ENCODE results near the gene UBE2D4. TPM values are rescaled to one million over a fixed set of nuclear protein-coding genes. Genes with fewer than 3 reads are reported as not detected.
"Not testable (repeated sequence)": the region's sequence is repeated elsewhere in the genome, so short reads cannot be mapped to it uniquely, and the experiment has no call there.

Gene UBE2D4
- total RNA-seq, 1 donor from 2014 or later, result 13.9 TPM

DNA sequence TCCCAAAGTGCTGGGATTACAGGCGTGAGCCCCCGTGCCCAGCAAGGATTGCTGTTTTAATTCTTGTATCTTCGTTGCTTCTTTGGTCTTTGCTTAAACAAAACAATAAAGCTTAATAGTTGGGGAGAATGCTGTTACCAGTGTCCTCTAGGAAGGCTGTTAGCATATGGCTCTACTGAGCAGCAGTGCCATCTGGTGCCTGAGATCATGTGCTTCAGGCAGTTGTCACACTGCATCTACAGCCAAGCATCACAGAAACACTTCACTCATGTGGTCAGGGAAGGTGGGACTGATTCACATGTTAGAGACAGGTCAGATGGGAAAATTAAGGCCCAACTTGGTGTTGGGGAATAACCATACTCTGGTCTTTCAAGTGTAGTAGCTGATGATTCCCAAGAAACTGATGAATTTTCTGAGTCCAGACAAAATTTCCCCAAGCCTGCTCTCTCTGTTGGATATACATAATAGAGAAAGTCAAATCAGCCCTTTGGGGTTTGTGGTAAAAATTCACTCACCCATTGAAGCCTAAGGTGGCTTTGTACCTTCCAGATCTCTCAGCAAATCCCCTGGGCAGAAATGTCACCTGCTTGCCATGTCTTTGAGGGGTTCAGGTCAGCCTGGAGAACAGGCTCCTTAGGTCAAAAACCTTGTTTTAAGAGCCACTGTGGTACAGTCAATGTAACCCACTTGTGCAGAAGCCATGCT is 28.4 kb downstream of the UBE2D4 start:
- Mint-ChIP-seq H3K4me1 (ENCODE audit: low read depth, unreplicated experiment) (peaks cover 5% of the 10 kb centered on the region), H3K27me3 (ENCODE audit: low read depth, unreplicated experiment) (no peaks in the 10 kb centered on the region), H3K36me3 (ENCODE audit: low read depth, unreplicated experiment) (peaks cover 14% of the 10 kb centered on the region), H3K9me3 (ENCODE audit: unreplicated experiment) (peaks cover 2% of the 10 kb centered on the region), H3K27ac (ENCODE audit: unreplicated experiment) (no peak overlapping the region), H3K4me3 (ENCODE audit: unreplicated experiment) (no peak overlapping the region)
- FAIRE-seq, result peak; percentile 73
- Histone ChIP-seq H3K4me2 (ENCODE audit: low read length) (no peak overlapping the region), H3K27me3 (ENCODE audit: insufficient read depth, low read length) (no peaks in the 10 kb centered on the region), H3K9me3 (ENCODE audit: insufficient read depth, low read depth, low read length) (no peaks in the 10 kb centered on the region), H3K27ac (ENCODE audit: low read depth, low read length) (no peak overlapping the region), H3K36me3 (ENCODE audit: insufficient read depth, low read length) (no peaks in the 10 kb centered on the region), H2AFZ (ENCODE audit: low read depth, low read length) (no peak overlapping the region), H3K4me3 (ENCODE audit: insufficient read depth, low read depth, low read length) (no peak overlapping the region), H4K20me1 (ENCODE audit: insufficient read depth, low read length) (no peaks in the 10 kb centered on the region), H3K4me1 (ENCODE audit: insufficient read depth, low read length) (no peaks in the 10 kb centered on the region), H3K9ac (ENCODE audit: low read length) (no peak overlapping the region), H3K79me2 (ENCODE audit: insufficient read depth, low read length) (no peaks in the 10 kb centered on the region)
- peak; percentile 44 for DNase-seq (ENCODE audit: low read depth)
- TF ChIP-seq EZH2 (IDR thresholded peaks at IDR 0.05; ENCODE audit: insufficient read depth, low read length) (no peak), CTCF (IDR thresholded peaks at IDR 0.05; ENCODE audit: insufficient read depth, low read depth, low read length) (peak; percentile 68)

- no peak overlapping the region for H3K4me2 ChIP-seq (ENCODE audit: low read length)
- no peaks in the 10 kb centered on the region for H3K27me3 Mint-ChIP-seq (ENCODE audit: low read depth, unreplicated experiment)
- H3K9me3 ChIP-seq (ENCODE audit: insufficient read depth, low read depth, low read length), result no peaks in the 10 kb centered on the region
- no peaks in the 10 kb centered on the region for H3K36me3 ChIP-seq (ENCODE audit: insufficient read depth, low read length)
- DNase-seq (ENCODE audit: low read depth) (no peak), FAIRE-seq (no peak)
- no peak for TF ChIP-seq CTCF (IDR thresholded peaks at IDR 0.05; ENCODE audit: insufficient read depth, low read depth, low read length)
- TF ChIP-seq EZH2 (IDR thresholded peaks at IDR 0.05; ENCODE audit: insufficient read depth, low read length), result no peak
- no peak overlapping the region for H3K9ac ChIP-seq (ENCODE audit: low read length)
- no peak overlapping the region for H3K4me3 Mint-ChIP-seq (ENCODE audit: unreplicated experiment)
- H3K27me3 ChIP-seq (ENCODE audit: insufficient read depth, low read length), result no peaks in the 10 kb centered on the region
- no peaks in the 10 kb centered on the region for H4K20me1 ChIP-seq (ENCODE audit: insufficient read depth, low read length)
- no peaks in the 10 kb centered on the region for H3K4me1 ChIP-seq (ENCODE audit: insufficient read depth, low read length)
- no peak overlapping the region for H3K4me3 ChIP-seq (ENCODE audit: insufficient read depth, low read depth, low read length)
- no peaks in the 10 kb centered on the region for H3K79me2 ChIP-seq (ENCODE audit: insufficient read depth, low read length)
- H3K27ac Mint-ChIP-seq (ENCODE audit: unreplicated experiment), result no peak overlapping the region
- H3K9me3 Mint-ChIP-seq (ENCODE audit: unreplicated experiment), result peaks cover 5% of the 10 kb centered on the region
- H2AFZ ChIP-seq (ENCODE audit: low read depth, low read length), result no peak overlapping the region
- peaks cover 19% of the 10 kb centered on the region for H3K36me3 Mint-ChIP-seq (ENCODE audit: low read depth, unreplicated experiment)
- peaks cover 4% of the 10 kb centered on the region for H3K4me1 Mint-ChIP-seq (ENCODE audit: low read depth, unreplicated experiment)
- no peak overlapping the region for H3K27ac ChIP-seq (ENCODE audit: low read depth, low read length)
Measured at GRCh38 chr7:43956027-43956426, 29.8 kb downstream of the UBE2D4 start.

DNA sequence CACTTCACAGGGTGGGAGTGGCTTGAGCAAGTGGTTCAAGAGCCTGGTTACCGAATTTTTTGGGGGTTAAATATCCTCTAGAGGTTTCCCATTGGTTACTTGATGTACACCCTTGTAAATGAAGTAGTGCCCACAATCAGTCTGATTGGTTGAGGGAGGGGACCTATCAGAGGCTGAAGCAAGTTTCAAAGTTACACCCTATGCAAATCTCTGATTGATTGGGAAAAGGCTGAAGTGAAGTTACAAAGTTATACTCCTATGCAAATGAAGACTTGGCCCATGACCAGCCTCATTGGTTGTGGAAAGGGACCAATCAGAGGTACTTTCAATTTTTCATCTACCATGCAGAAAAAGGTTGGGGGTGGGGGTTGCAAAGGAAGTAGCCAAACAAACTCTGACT is 34.7 kb downstream of the UBE2D4 start:
- no peaks in the 10 kb centered on the region for H3K27me3 ChIP-seq (ENCODE audit: insufficient read depth, low read length)
- H3K4me1 ChIP-seq (ENCODE audit: insufficient read depth, low read length), result no peaks in the 10 kb centered on the region
- Mint-ChIP-seq H3K4me3 (ENCODE audit: unreplicated experiment) (no peak overlapping the region), H3K27ac (ENCODE audit: unreplicated experiment) (no peak overlapping the region), H3K36me3 (ENCODE audit: low read depth, unreplicated experiment) (peaks cover 11% of the 10 kb centered on the region), H3K9me3 (ENCODE audit: unreplicated experiment) (peaks cover 5% of the 10 kb centered on the region), H3K4me1 (ENCODE audit: low read depth, unreplicated experiment) (no peaks in the 10 kb centered on the region), H3K27me3 (ENCODE audit: low read depth, unreplicated experiment) (no peaks in the 10 kb centered on the region)
- no peaks in the 10 kb centered on the region for H3K79me2 ChIP-seq (ENCODE audit: insufficient read depth, low read length)
- no peaks in the 10 kb centered on the region for H3K9me3 ChIP-seq (ENCODE audit: insufficient read depth, low read depth, low read length)
- no peak overlapping the region for H3K9ac ChIP-seq (ENCODE audit: low read length)
- H3K4me2 ChIP-seq (ENCODE audit: low read length), result no peak overlapping the region
- H4K20me1 ChIP-seq (ENCODE audit: insufficient read depth, low read length), result no peaks in the 10 kb centered on the region
- H2AFZ ChIP-seq (ENCODE audit: low read depth, low read length), result no peak overlapping the region
- no peaks in the 10 kb centered on the region for H3K36me3 ChIP-seq (ENCODE audit: insufficient read depth, low read length)
- H3K27ac ChIP-seq (ENCODE audit: low read depth, low read length), result no peak overlapping the region
- TF ChIP-seq EZH2 (IDR thresholded peaks at IDR 0.05; ENCODE audit: insufficient read depth, low read length) (no peak), CTCF (IDR thresholded peaks at IDR 0.05; ENCODE audit: insufficient read depth, low read depth, low read length) (no peak)
- H3K4me3 ChIP-seq (ENCODE audit: insufficient read depth, low read depth, low read length), result no peak overlapping the region
- DNase-seq (ENCODE audit: low read depth) (no peak), FAIRE-seq (no peak)

GRCh38 chr7:43966392-43966791 is 40.2 kb downstream of the UBE2D4 start:
- not testable (repeated sequence) for H3K79me2 ChIP-seq (ENCODE audit: insufficient read depth, low read length); FAIRE-seq; H3K36me3 ChIP-seq (ENCODE audit: insufficient read depth, low read length); H3K27me3 ChIP-seq (ENCODE audit: insufficient read depth, low read length); H3K4me3 Mint-ChIP-seq (ENCODE audit: unreplicated experiment); H3K27ac ChIP-seq (ENCODE audit: low read depth, low read length); H3K4me2 ChIP-seq (ENCODE audit: low read length); H2AFZ ChIP-seq (ENCODE audit: low read depth, low read length); H3K27ac Mint-ChIP-seq (ENCODE audit: unreplicated experiment); H3K4me3 ChIP-seq (ENCODE audit: insufficient read depth, low read depth, low read length); H3K9me3 Mint-ChIP-seq (ENCODE audit: unreplicated experiment); H3K36me3 Mint-ChIP-seq (ENCODE audit: low read depth, unreplicated experiment); H3K4me1 Mint-ChIP-seq (ENCODE audit: low read depth, unreplicated experiment); H3K9ac ChIP-seq (ENCODE audit: low read length); H4K20me1 ChIP-seq (ENCODE audit: insufficient read depth, low read length); DNase-seq (ENCODE audit: low read depth); H3K4me1 ChIP-seq (ENCODE audit: insufficient read depth, low read length); H3K27me3 Mint-ChIP-seq (ENCODE audit: low read depth, unreplicated experiment); H3K9me3 ChIP-seq (ENCODE audit: insufficient read depth, low read depth, low read length)
